Heart left ventricle (tissue), 13 donors: ENCODE data around the gene GEN1.

Source experiments
- CTCF ChIP-seq, 12 donors: fragments of 200-600 bp; sonication (generic) in 4 of 12; IDR thresholded peaks; one replicate each; pipeline versions ENCODE4 v1.5.0 to v1.8.0; 2018 to 2022; ENCODE audit warnings: antibody characterized with exemption in 12 of 12, mild to moderate bottlenecking in 5 of 12
- POLR2A ChIP-seq, 2 donors: fragments of 450-650 bp; IDR thresholded peaks; one replicate each; pipeline ENCODE4 v1.6.1; 2017; ENCODE audit warnings: antibody characterized with exemption in 2 of 2, mild to moderate bottlenecking in 2 of 2, moderate library complexity in 2 of 2
- donor health status: ischemic (EF 13 %, LVEDD 7.1; RV severe dilation, severe dysfunction).
- donor health status: DM: no; HTN: yes; CAD: no.
- donor health status: DM: no; HTN: no; CAD: no.
- donor health status: ischemic (EF 25% LVEDD 6.9; RV normal size, moderate dysfunction).
- donor health status: ischemic (EF 25% LVEDD 5.7; RV mildly dilated, moderate dysfunction).
- donor health status: ischemic (EF 35%, LVEDD 5.7; RV mildly dilated, moderate dysfunction).
- donor health status: nonischemic (EF 11% LVEDD 7.7; RV severe dilation, severe dysfunction).
- donor health status: DM: yes; HTN: yes; CAD: no.
- donor health status: PGD.
- donor health status: ischemic (EF 29% LVEDD 5.4; RV normal size, mild dysfunction).
- donor health status: nonischemic (EF 23%, LVEDD 6.1; RV moderate dilation, normal function).

GRCh38 chr2:17813010-17813741 lies 59.2 kb downstream of the GEN1 start:
- TF ChIP-seq POLR2A (IDR thresholded peaks at IDR 0.05) (no peak), CTCF (IDR thresholded peaks at IDR 0.05) (no peak)
